ENCODE data around the gene ZNF213.

DNA sequence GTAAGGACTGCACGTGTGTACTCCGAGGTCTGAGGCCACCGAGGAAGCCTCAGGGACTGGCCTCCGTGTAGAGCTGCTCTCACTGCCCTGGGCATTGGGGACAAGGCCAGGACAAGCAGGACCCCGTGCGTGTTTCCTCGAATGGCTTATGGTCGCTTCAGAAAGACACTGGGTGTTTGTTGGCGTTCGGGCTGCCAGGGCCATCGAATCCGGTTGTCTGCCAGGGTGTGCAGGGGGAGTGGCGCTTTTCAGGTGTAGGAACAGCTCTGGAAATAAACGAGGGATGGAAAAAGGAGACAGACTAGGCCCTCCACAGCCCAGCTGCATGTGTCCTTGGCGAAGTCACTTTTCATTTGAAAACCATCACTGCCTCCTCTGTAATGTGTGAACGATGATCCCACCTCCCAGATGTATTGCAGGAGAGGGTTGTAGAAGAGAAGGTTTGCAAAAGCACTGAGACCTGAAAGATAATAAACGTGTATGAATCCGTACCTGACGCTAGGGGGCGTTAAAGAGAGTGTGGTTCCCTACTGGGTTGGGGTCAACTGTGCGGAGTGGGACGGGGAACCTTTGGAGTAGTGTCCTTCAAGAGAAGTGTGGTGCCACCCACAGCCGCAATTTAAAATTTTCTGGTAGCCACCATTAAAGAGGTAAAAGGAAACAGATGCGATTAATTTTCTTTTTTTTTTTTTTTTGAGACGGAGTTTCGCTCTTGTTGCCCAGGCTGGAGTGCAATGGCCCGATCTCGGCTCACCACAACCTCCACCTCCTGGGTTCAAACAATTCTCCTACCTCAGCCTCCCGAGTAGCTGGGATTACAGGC, 33.6 kb upstream of the ZNF213 start:
- TF ChIP-seq GATA2 (IDR thresholded peaks at IDR 0.05; ENCODE audit: low read depth, low read length) (no peak), GATA3 (IDR thresholded peaks at IDR 0.05; ENCODE audit: low read depth, low read length) (no peak)

Data from SH-SY5Y (cell line).